HepG2 (cell line): ENCODE data around the gene OR6C2. TPM values are rescaled to one million over a fixed set of nuclear protein-coding genes. Genes with fewer than 3 reads are reported as not detected.
"Not testable (repeated sequence)": the region's sequence is repeated elsewhere in the genome, so short reads cannot be mapped to it uniquely, and the experiment has no call there.

Experiments
- ATAC-seq: fragments of 200-7000 bp; cut with Tn5 transposase; 3 replicates; pipeline ENCODE4 v1.9.1; 2020; ENCODE audit warnings: mild to moderate bottlenecking, moderate library complexity
- BruUV-seq: library from RNA; stranded (reverse); fragments of 400-500 nt; replicated peaks from 2 replicates; lab custom pipeline; 2021; lab: Mats Ljungman, UMichigan
- CTCF ChIA-PET: fragments of 300-600 bp; formaldehyde crosslinking; extraction: SDS; loops from one replicate; lab custom pipeline; 2021; ENCODE audit warnings: low total read pairs, inconsistent platforms, low intra/inter-chr PET ratio; lab: Yijun Ruan, JAX
- POLR2A ChIA-PET: fragments of 350-600 bp; sonication (Branson Sonifier 250); formaldehyde crosslinking; loops from one replicate; lab custom pipeline; 2020; ENCODE audit warnings: antibody characterized with exemption, inconsistent platforms; lab: Yijun Ruan, JAX
- DNase-seq: peaks from one replicate; pipeline ENCODE4 v3.0.0-alpha.2; 2015; ENCODE audit warnings: low spot score
- FAIRE-seq: peaks from 3 replicates; lab custom pipeline; 2011; peaks lifted over from hg19 to GRCh38; lab: Jason Lieb, UNC
- H2AFZ ChIP-seq: one replicate; pipeline ENCODE4 v1.6.1; 2011; ENCODE audit warnings: low read length, inconsistent platforms
- H3K27ac ChIP-seq: fragments of 300-600 bp; 3 replicates; pipeline ENCODE4 v1.8.0; 2011; ENCODE audit warnings: mixed run types, mild to moderate bottlenecking, mixed read lengths, low read length, inconsistent platforms; ENCODE audit not compliant: insufficient read depth; ENCODE audit errors: extremely low read length
- H3K27me3 ChIP-seq, 2 experiments: fragments of 200-600 bp in 1 of 2; 2 replicates in 1 of 2; 3 replicates in 1 of 2; pipeline versions ENCODE4 v1.6.0 to v1.8.0; 2011; ENCODE audit warnings: low read length in 2 of 2, mild to moderate bottlenecking in 2 of 2, moderate library complexity in 2 of 2, inconsistent platforms in 1 of 2; ENCODE audit not compliant: insufficient read depth in 2 of 2, control insufficient read depth in 1 of 2
- H3K36me3 ChIP-seq, 2 experiments: fragments of 200-600 bp in 1 of 2; replicated peaks in 1 of 2; 2 replicates in 1 of 2; 3 replicates in 1 of 2; pipeline versions ENCODE4 v1.5.1 to v1.8.0; 2011; ENCODE audit warnings: low read length in 2 of 2, inconsistent platforms in 1 of 2; ENCODE audit not compliant: insufficient read depth in 2 of 2, control insufficient read depth in 1 of 2
- H3K4me1 ChIP-seq: 2 replicates; pipeline ENCODE4 v1.5.1; 2012; ENCODE audit warnings: low read length, inconsistent platforms; ENCODE audit not compliant: insufficient read depth
- H3K4me2 ChIP-seq: 2 replicates; pipeline ENCODE4 v1.6.0; 2011; ENCODE audit warnings: low read depth, low read length, inconsistent platforms
- H3K4me3 ChIP-seq, 3 experiments: fragments of 200-600 bp in 1 of 3; sonication (generic), shearing (Covaris generic) in 1 of 3; replicated peaks in 1 of 3; 2 replicates each; pipeline ENCODE4 v1.5.1; 2011 to 2016; ENCODE audit warnings: low read length in 3 of 3, inconsistent platforms in 2 of 3, low read depth in 2 of 3, mild to moderate bottlenecking in 2 of 3, control low read depth in 1 of 3, mixed read lengths in 1 of 3; ENCODE audit not compliant: insufficient read depth in 1 of 3
- H3K79me2 ChIP-seq: one replicate; pipeline ENCODE4 v1.6.1; 2011; ENCODE audit warnings: low read length, inconsistent platforms; ENCODE audit not compliant: insufficient read depth
- H3K9ac ChIP-seq: 2 replicates; pipeline ENCODE4 v1.6.0; 2011; ENCODE audit warnings: mild to moderate bottlenecking, low read depth, low read length, inconsistent platforms; ENCODE audit not compliant: insufficient read depth
- H3K9me3 ChIP-seq: 2 replicates; pipeline ENCODE4 v1.5.1; 2012; ENCODE audit warnings: mild to moderate bottlenecking, low read length
- H4K20me1 ChIP-seq: 2 replicates; pipeline ENCODE4 v1.6.0; 2011; ENCODE audit warnings: inconsistent platforms, mild to moderate bottlenecking, low read length, moderate library complexity; ENCODE audit not compliant: insufficient read depth
- ARID5B ChIP-seq: IDR thresholded peaks from 2 replicates; pipeline ENCODE4 v1.4.0; 2020; ENCODE audit warnings: mild to moderate bottlenecking, missing genetic modification reagents
- FOXA1 ChIP-seq, 2 experiments: fragments of 450-650 bp in 1 of 2; sonication (generic) in 1 of 2; formaldehyde crosslinking in 1 of 2; IDR thresholded peaks; 2 replicates each; pipeline versions ENCODE4 v1.4.0 to v1.6.1; 2016 to 2020; ENCODE audit warnings: missing genetic modification reagents in 1 of 2
- FOXA3 ChIP-seq: IDR thresholded peaks from 2 replicates; pipeline ENCODE4 v1.6.1; 2016; ENCODE audit warnings: missing genetic modification reagents, missing compliant biosample characterization
- HOXA3 ChIP-seq: sonication (generic); formaldehyde crosslinking; IDR thresholded peaks from 2 replicates; pipeline ENCODE4 v1.5.0; 2020; ENCODE audit warnings: missing genetic modification reagents
- MTA1 ChIP-seq: sonication (generic); formaldehyde crosslinking; IDR thresholded peaks from 2 replicates; pipeline ENCODE4 v1.4.0; 2020; ENCODE audit warnings: missing genetic modification reagents, mild to moderate bottlenecking, borderline replicate concordance
- SALL1 ChIP-seq: sonication (generic); formaldehyde crosslinking; IDR thresholded peaks from 2 replicates; pipeline ENCODE4 v1.8.0; 2022; ENCODE audit warnings: mild to moderate bottlenecking, missing genetic modification reagents
- SOX13 ChIP-seq, 3 experiments: fragments of 450-650 bp in 1 of 3; sonication (generic) in 1 of 3; formaldehyde crosslinking in 1 of 3; IDR thresholded peaks in 2 of 3; conservative IDR thresholded peaks in 1 of 3; 2 replicates each; pipeline versions ENCODE4 v1.5.0 to v1.6.1; 2016 to 2020; ENCODE audit warnings: antibody characterized with exemption in 1 of 3, mild to moderate bottlenecking in 1 of 3, missing compliant biosample characterization in 1 of 3, missing genetic modification reagents in 1 of 3, moderate library complexity in 1 of 3
- ZMYM4 ChIP-seq: sonication (generic); formaldehyde crosslinking; IDR thresholded peaks from 2 replicates; pipeline ENCODE4 v1.8.1; 2023; ENCODE audit warnings: mild to moderate bottlenecking, missing genetic modification reagents
- ZNF281 ChIP-seq: sonication (generic); formaldehyde crosslinking; IDR thresholded peaks from 2 replicates; pipeline ENCODE4 v1.4.0; 2020; ENCODE audit warnings: missing genetic modification reagents, borderline replicate concordance
- ZNF687 ChIP-seq: sonication (generic); formaldehyde crosslinking; IDR thresholded peaks from 2 replicates; pipeline ENCODE4 v1.5.1; 2020; ENCODE audit warnings: mild to moderate bottlenecking, missing genetic modification reagents, moderate library complexity
- ZNF788 ChIP-seq: sonication (generic); formaldehyde crosslinking; IDR thresholded peaks from 2 replicates; pipeline ENCODE4 v1.5.0; 2020; ENCODE audit warnings: mild to moderate bottlenecking, missing genetic modification reagents, borderline replicate concordance
- WGBS: methylation state at CpG from one replicate; pipeline ENCODE4 v1.1.6; 2017; ENCODE audit warnings: low lambda C conversion rate; 5-methylcytosine and 5-hydroxymethylcytosine counted together
- in situ Hi-C: cut with HindIII; loops from 2 replicates; pipeline ENCODE4 v1.10.0; 2017; ENCODE audit warnings: low pct_unique_long_range_greater_than_20kb; ENCODE audit not compliant: extremely low pct_ligation_motif_present
- intact Hi-C: fragments of 100-400 bp; cut with micrococcal nuclease; formaldehyde crosslinking; loops from one replicate; pipeline ENCODE4 v1.10.0; 2022; ENCODE audit not compliant: unreplicated experiment
- polyA plus RNA-seq, 8 experiments: library from polyadenylated mRNA; depleted of rRNA in 3 of 8; stranded (reverse) in 7 of 8; unstranded in 1 of 8; fragments of >200 nt; fragmentation: Illumina TruSeq in 4 of 8; extraction: Trizol in 4 of 8; gene quantifications; 2 replicates each; pipeline versions ENCODE4 v1.2.1 to v1.2.3, GENCODE V29; 2011 to 2016; ENCODE audit warnings: low read depth in 4 of 8, missing spikeins in 1 of 8, mixed read lengths in 1 of 8; ENCODE audit not compliant: insufficient read depth in 1 of 8
- total RNA-seq, 5 experiments: library from RNA; depleted of rRNA; stranded (reverse); fragments of >200 nt; fragmentation: Illumina TruSeq; extraction: Trizol; gene quantifications; 2 replicates each; pipeline ENCODE4 v1.2.3, GENCODE V29; 2016; ENCODE audit warnings: low read depth in 1 of 5

Gene OR6C2
- total and polyA plus RNA-seq, 2 of the 13 experiments (the other 11 are each of a cell fraction or from before 2014, with no cell fraction given): not detected

DNA sequence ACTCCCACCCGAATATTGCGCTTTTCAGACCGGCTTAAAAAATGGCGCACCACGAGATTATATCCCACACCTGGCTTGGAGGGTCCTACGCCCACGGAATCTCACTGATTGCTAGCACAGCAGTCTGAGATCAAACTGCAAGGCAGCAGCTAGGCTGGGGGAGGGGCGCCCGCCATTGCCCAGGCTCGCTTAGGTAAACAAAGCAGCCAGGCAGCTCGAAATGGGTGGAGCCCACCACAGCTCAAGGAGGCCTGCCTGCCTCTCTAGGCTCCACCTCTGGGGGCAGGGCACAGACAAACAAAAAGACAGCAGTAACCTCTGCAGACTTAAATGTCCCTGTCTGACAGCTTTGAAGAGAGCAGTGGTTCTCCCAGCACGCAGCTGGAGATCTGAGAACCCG is 40.4 kb downstream of the OR6C2 start:
- H3K27me3 ChIP-seq; CTCF ChIA-PET; intact Hi-C loops; H3K4me2 ChIP-seq; in situ Hi-C loops; DNase-seq; H4K20me1 ChIP-seq; H3K27ac ChIP-seq; FAIRE-seq; H3K9me3 ChIP-seq; H3K79me2 ChIP-seq; H3K9ac ChIP-seq; H3K4me3 ChIP-seq; H3K36me3 ChIP-seq; ATAC-seq; BruUV-seq; POLR2A ChIA-PET; H2AFZ ChIP-seq; TF ChIP-seq SOX13, FOXA1 (IDR thresholded peaks at IDR 0.05): not testable (repeated sequence)
- H3K4me1 ChIP-seq: peaks cover 13% of the 10 kb centered on the region
- no CpG with 5 or more reads among the region's 13 CpGs for WGBS
- TF ChIP-seq ZMYM4 (CRISPR knock-in tag) (peak; percentile 61; the same call in 1 of the 2 replicates), ZNF788 (0 out of 2 replicates have a peak, but pooled peaks have one; percentile 24), SALL1 (peak; percentile 27; the same call in 1 of the 2 replicates), SOX13 (CRISPR knock-in tag; conservative IDR thresholded peaks at IDR 0.05 in 1 of 2, IDR thresholded peaks at IDR 0.05 in 1 of 2) (peak in 1 of 2 experiments; percentile 19; a peak in 1 of 4 replicates), ZNF687 (CRISPR knock-in tag) (peak; percentile 26; the same call in 1 of the 2 replicates), HOXA3 (CRISPR knock-in tag) (peak; percentile 63), ZNF281 (peak; percentile 94), MTA1 (peak; percentile 44; the same call in 1 of the 2 replicates), ARID5B (CRISPR knock-in tag) (peak; percentile 50; the same call in 1 of the 2 replicates), FOXA1 (CRISPR knock-in tag; IDR thresholded peaks at IDR 0.05) (peak; percentile 89), FOXA3 (CRISPR knock-in tag) (peak; percentile 75)
